ENCODE measurements around the gene PPAT.

The PPAT gene

GRCh38 chr4:56433280-56433679, 2.1 kb downstream of the PPAT start:
- no peak for DNase-seq

GRCh38 chr4:56430203-56430602, 5.2 kb downstream of the PPAT start:
- no peak for DNase-seq

- DNase-seq = no peak
Observed at GRCh38 chr4:56427179-56427578, 8.2 kb downstream of the PPAT start.

GRCh38 chr4:56426273-56426672, 9.1 kb downstream of the PPAT start:
- no peak for DNase-seq

GRCh38 chr4:56425518-56425917, 9.9 kb downstream of the PPAT start:
- no peak for DNase-seq

GRCh38 chr4:56424697-56425514, 10.5 kb downstream of the PPAT start:
- DNase-seq = no peak

GRCh38 chr4:56424176-56424575, 11.2 kb downstream of the PPAT start:
- no peak for DNase-seq

GRCh38 chr4:56417396-56417795, 18.0 kb downstream of the PPAT start:
- no peak for DNase-seq

GRCh38 chr4:56416349-56416748, 19.1 kb downstream of the PPAT start:
- DNase-seq = no peak

- DNase-seq = no peak
Observed at GRCh38 chr4:56414135-56414670, 21.2 kb downstream of the PPAT start.

GRCh38 chr4:56410247-56411062, 25.0 kb downstream of the PPAT start:
- DNase-seq = no peak

GRCh38 chr4:56409511-56410090, 25.8 kb downstream of the PPAT start:
- no peak for DNase-seq

- DNase-seq = no peak
Observed at GRCh38 chr4:56408978-56409377, 26.4 kb downstream of the PPAT start.

- DNase-seq = no peak
Observed at GRCh38 chr4:56406151-56406550, 29.3 kb downstream of the PPAT start.

GRCh38 chr4:56405016-56405415, 30.4 kb downstream of the PPAT start:
- no peak for DNase-seq

GRCh38 chr4:56400560-56400959, 34.9 kb downstream of the PPAT start:
- no peak for DNase-seq

GRCh38 chr4:56391270-56391669, 44.1 kb downstream of the PPAT start:
- DNase-seq = no peak

GRCh38 chr4:56389558-56389957, 45.9 kb downstream of the PPAT start:
- no peak for DNase-seq

GRCh38 chr4:56388306-56388705, 47.1 kb downstream of the PPAT start:
- DNase-seq = no peak

- DNase-seq = peak; percentile 93
Observed at GRCh38 chr4:56387023-56388001, 48.1 kb downstream of the PPAT start, which contains the start of gene AASDH. AASDH (minus strand) TSS chr4:56387491; CDS start chr4:56384299, 3,192 bp downstream.

GRCh38 chr4:56386091-56386490, 49.3 kb downstream of the PPAT start:
- DNase-seq = no peak

- DNase-seq = no peak
Observed at GRCh38 chr4:56375458-56375857, 60.0 kb downstream of the PPAT start.

Measured in activated CD4-positive, CD25-positive, alpha-beta regulatory T cell treated with anti-CD3 and anti-CD28 coated beads, Interleukin-2, amount 50 U/mL, for 72 hours (primary cell).